ENCODE measurements around the gene PTGFR. TPM values are rescaled to one million over a fixed set of nuclear protein-coding genes. Genes with fewer than 3 reads are reported as not detected.

Gene PTGFR
- total RNA-seq = 0.91 TPM

- no peak for DNase-seq (ENCODE audit: low spot score)
- ATAC-seq = peak; percentile 91
Measured at GRCh38 chr1:78490861-78491450, at the start of gene PTGFR. TSS of gene PTGFR (plus strand) at chr1:78490974. CDS start at chr1:78492744, 1,770 bp downstream.

- DNase-seq (ENCODE audit: low spot score) = no peak
- ATAC-seq = no peak
Measured at GRCh38 chr1:78441921-78442320, 48.9 kb upstream of the PTGFR start.

- ATAC-seq (no peak), DNase-seq (ENCODE audit: low spot score) (no peak)
Measured at GRCh38 chr1:78447086-78447485, 43.7 kb upstream of the PTGFR start.

- DNase-seq (ENCODE audit: low spot score) (no peak), ATAC-seq (no peak)
Measured at GRCh38 chr1:78464449-78464891, 26.3 kb upstream of the PTGFR start.

GRCh38 chr1:78465143-78465542 lies 25.6 kb upstream of the PTGFR start:
- ATAC-seq = no peak
- DNase-seq (ENCODE audit: low spot score) = no peak

GRCh38 chr1:78468521-78468920 lies 22.3 kb upstream of the PTGFR start:
- ATAC-seq (no peak), DNase-seq (ENCODE audit: low spot score) (no peak)

- no peak for ATAC-seq
Measured at GRCh38 chr1:78469576-78469975, 21.2 kb upstream of the PTGFR start.

GRCh38 chr1:78471890-78472620 lies 18.7 kb upstream of the PTGFR start:
- no peak for DNase-seq (ENCODE audit: low spot score)
- ATAC-seq = peak; percentile 13

More at GRCh38 chr1:78469576-78469975, 21.2 kb upstream of the PTGFR start:
- no peak for DNase-seq (ENCODE audit: low spot score)

GRCh38 chr1:78472851-78473496 lies 17.8 kb upstream of the PTGFR start:
- ATAC-seq = peak; percentile 26
- DNase-seq (ENCODE audit: low spot score) = no peak

GRCh38 chr1:78474092-78474491 lies 16.7 kb upstream of the PTGFR start:
- DNase-seq (ENCODE audit: low spot score) = peak; percentile 58
- ATAC-seq = peak; percentile 74

GRCh38 chr1:78475888-78476610 lies 14.7 kb upstream of the PTGFR start:
- ATAC-seq = peak; percentile 70
- DNase-seq (ENCODE audit: low spot score) = no peak

- DNase-seq (ENCODE audit: low spot score) (no peak), ATAC-seq (no peak)
Measured at GRCh38 chr1:78483903-78484302, 6.9 kb upstream of the PTGFR start.

- DNase-seq (ENCODE audit: low spot score) (no peak), ATAC-seq (peak; percentile 75)
Measured at GRCh38 chr1:78491451-78492071, 787 bp downstream of the PTGFR start.

GRCh38 chr1:78492386-78492950 lies 1.7 kb downstream of the PTGFR start:
- ATAC-seq = no peak
- no peak for DNase-seq (ENCODE audit: low spot score)

GRCh38 chr1:78493451-78493850 lies 2.7 kb downstream of the PTGFR start:
- DNase-seq (ENCODE audit: low spot score) (no peak), ATAC-seq (no peak)

GRCh38 chr1:78497201-78497600 lies 6.4 kb downstream of the PTGFR start:
- DNase-seq (ENCODE audit: low spot score) (no peak), ATAC-seq (no peak)

GRCh38 chr1:78500529-78500928 lies 9.8 kb downstream of the PTGFR start:
- no peak for ATAC-seq
- DNase-seq (ENCODE audit: low spot score) = no peak

- no peak for DNase-seq (ENCODE audit: low spot score)
- no peak for ATAC-seq
Measured at GRCh38 chr1:78501203-78501602, 10.4 kb downstream of the PTGFR start.

- ATAC-seq = no peak
Measured at GRCh38 chr1:78511334-78511733, 20.6 kb downstream of the PTGFR start.

GRCh38 chr1:78516716-78517115 lies 25.9 kb downstream of the PTGFR start:
- no peak for DNase-seq (ENCODE audit: low spot score)
- ATAC-seq = no peak

More at GRCh38 chr1:78511334-78511733, 20.6 kb downstream of the PTGFR start:
- no peak for DNase-seq (ENCODE audit: low spot score)

Data from left lobe of liver (tissue), 2 donors.